ENCODE results near the gene SEC23A.

GRCh38 chr14:39038542-39038941, 64.5 kb downstream of the SEC23A start:
- TF ChIP-seq POLR2A (IDR thresholded peaks at IDR 0.05; ENCODE audit: low read length), result no peak
- TF ChIP-seq GATA1 (IDR thresholded peaks at IDR 0.05; ENCODE audit: low read depth, low read length), result no peak
